Stimulated activated CD8-positive, alpha-beta memory T cell treated with anti-CD3 and anti-CD28 coated beads, Interleukin-7, amount 100 ng/mL, for 48 hours (primary cell): Measurements from ENCODE around the gene TSHZ2.

ENCODE experiments used
- DNase-seq, 2 donors: peaks; one replicate each; pipeline ENCODE4 v3.0.0-alpha.2; 2020; ENCODE audit warnings: low read depth in 1 of 2; ENCODE audit errors: extremely low read depth in 1 of 2

Gene TSHZ2

GRCh38 chr20:53269380-53269779 is 297.2 kb downstream of the TSHZ2 start:
- no peak for DNase-seq

GRCh38 chr20:53270792-53271375 is 298.7 kb downstream of the TSHZ2 start:
- DNase-seq = no peak

- DNase-seq = no peak
Measured at GRCh38 chr20:53274365-53274764, 302.2 kb downstream of the TSHZ2 start.

GRCh38 chr20:53274807-53275206 is 302.6 kb downstream of the TSHZ2 start:
- DNase-seq = no peak

- no peak for DNase-seq
Measured at GRCh38 chr20:53276143-53276542, 304.0 kb downstream of the TSHZ2 start.

- DNase-seq = no peak
Measured at GRCh38 chr20:53278555-53278954, 306.4 kb downstream of the TSHZ2 start.

GRCh38 chr20:53279735-53280134 is 307.6 kb downstream of the TSHZ2 start:
- DNase-seq = no peak

- DNase-seq = no peak
Measured at GRCh38 chr20:53281557-53282117, 309.5 kb downstream of the TSHZ2 start.

GRCh38 chr20:53282217-53282955 is 310.2 kb downstream of the TSHZ2 start:
- DNase-seq = no peak

GRCh38 chr20:53283011-53283410 is 310.9 kb downstream of the TSHZ2 start:
- no peak for DNase-seq

GRCh38 chr20:53283597-53283996 is 311.4 kb downstream of the TSHZ2 start:
- no peak for DNase-seq

GRCh38 chr20:53284256-53284655 is 312.1 kb downstream of the TSHZ2 start:
- DNase-seq = no peak

GRCh38 chr20:53284696-53285095 is 312.5 kb downstream of the TSHZ2 start:
- no peak for DNase-seq

- no peak for DNase-seq
Measured at GRCh38 chr20:53287357-53288042, 315.3 kb downstream of the TSHZ2 start.

GRCh38 chr20:53291548-53291947 is 319.4 kb downstream of the TSHZ2 start:
- no peak for DNase-seq

GRCh38 chr20:53292347-53292746 is 320.2 kb downstream of the TSHZ2 start:
- no peak for DNase-seq

- no peak for DNase-seq
Measured at GRCh38 chr20:53294804-53295203, 322.6 kb downstream of the TSHZ2 start.

- DNase-seq = no peak
Measured at GRCh38 chr20:53296025-53296424, 323.9 kb downstream of the TSHZ2 start.

GRCh38 chr20:53296451-53297153 is 324.4 kb downstream of the TSHZ2 start:
- no peak for DNase-seq

- DNase-seq = no peak
Measured at GRCh38 chr20:53297154-53297529, 325.0 kb downstream of the TSHZ2 start.

GRCh38 chr20:53298260-53298659 is 326.1 kb downstream of the TSHZ2 start:
- DNase-seq = no peak
